NCI-H748 treated with DMSO at 0.1 percent for 48 hours (cell line): ENCODE measurements around the gene P2RX2.
"Not testable (repeated sequence)": the region's sequence is repeated elsewhere in the genome, so short reads cannot be mapped to it uniquely, and the experiment has no call there.

ENCODE experiments used
- DNase-seq: peaks from one replicate; lab custom pipeline; 2025; lab: John Stamatoyannopoulos, UW

P2RX2 gene

DNA sequence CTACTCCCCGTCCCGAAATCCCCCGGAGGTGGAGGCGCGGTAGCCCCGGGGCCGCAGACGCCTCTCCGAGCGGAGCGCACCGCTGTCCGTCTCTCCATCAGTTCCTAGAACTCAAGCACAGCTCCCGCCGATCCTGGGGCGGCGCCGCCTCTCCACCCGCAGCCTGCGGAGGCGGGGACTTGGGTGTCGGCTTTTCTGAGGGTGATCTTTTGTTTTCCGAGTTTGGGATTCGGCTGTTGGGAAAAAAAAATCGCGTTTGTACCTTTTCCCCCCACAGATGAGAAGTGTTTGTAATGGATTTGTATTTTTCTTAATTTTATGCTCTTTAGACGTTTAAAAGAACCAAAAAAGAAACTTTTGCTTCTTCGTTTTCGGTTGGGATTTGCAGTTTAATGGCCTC lies 34.8 kb upstream of the P2RX2 start:
- no peak for DNase-seq

DNA sequence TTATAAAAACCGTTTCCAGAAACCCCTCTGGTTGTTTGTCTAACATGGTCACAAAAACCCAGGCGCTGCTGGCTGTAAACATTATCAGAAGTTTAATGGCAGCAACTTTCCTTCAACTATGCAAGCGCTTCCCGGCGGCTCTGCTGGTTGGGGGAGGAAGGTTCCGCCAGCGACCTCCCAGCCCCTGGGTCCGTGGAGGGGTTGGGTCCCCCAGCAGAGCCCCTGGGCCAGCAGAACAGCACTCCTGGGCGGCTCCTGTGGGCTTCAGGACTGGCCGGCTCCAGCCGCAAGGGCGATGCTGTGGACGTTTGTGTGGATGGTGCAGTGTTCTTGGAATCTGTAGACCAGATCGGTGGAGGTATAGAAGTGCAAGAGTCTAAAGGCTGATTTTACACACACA lies 34.1 kb upstream of the P2RX2 start:
- no peak for DNase-seq

DNA sequence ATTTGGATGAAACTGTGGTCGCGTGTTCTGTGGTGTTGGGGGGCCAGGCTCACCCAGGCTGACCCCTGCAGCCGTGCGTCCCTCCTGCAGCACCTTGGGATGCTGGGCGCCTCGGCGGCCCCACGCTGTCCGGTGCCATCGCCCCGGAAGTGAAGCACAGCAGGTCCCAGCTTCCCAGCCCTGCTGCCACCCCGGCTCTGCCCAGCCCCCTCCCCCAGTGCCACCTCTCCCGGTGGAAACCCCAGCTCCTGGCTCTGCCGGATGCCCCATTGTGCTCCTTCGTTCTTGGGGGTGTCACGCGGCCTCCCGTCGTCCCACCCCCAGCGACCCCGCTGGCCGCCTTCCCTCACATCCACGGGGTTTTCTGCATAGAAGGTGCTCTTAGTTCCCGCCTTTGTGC lies 33.4 kb upstream of the P2RX2 start:
- DNase-seq, result no peak

DNA sequence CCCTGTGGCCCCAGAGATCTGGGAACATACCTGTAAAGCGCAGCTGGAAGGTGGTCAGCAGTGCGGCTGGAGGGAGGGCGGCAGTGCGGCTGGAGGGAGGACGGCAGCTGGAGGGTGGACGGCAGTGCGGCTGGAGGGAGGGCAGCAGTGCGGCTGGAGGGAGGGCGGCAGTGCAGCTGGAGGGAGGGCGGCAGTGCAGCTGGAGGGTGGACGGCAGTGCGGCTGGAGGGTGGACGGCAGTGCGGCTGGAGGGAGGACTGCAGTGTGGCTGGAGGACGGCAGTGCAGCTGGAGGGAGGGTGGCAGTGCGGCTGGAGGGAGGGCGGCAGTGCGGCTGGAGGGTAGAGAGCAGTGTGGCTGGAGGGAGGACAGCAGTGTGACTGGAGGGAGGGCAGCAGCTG lies 31.6 kb upstream of the P2RX2 start:
- no peak for DNase-seq

DNA sequence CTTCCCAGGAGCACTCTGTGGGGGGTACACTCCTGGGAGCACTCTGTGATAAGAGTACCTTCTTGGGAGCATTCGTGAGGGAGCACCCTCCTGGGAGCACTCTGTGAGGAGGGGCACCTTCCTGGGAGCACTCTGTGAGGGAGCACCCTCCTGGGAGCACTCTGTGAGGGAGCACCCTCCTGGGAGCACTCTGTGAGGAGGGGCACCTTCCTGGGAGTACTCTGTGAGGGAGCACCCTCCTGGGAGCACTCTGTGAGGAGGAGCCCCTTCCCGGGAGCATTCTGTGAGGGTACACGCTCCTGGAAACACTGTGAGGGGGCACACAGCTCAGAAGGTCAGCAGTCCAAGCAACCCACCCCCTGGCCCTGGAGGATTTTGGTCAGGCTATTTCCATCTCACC lies 30.8 kb upstream of the P2RX2 start:
- no peak for DNase-seq

DNA sequence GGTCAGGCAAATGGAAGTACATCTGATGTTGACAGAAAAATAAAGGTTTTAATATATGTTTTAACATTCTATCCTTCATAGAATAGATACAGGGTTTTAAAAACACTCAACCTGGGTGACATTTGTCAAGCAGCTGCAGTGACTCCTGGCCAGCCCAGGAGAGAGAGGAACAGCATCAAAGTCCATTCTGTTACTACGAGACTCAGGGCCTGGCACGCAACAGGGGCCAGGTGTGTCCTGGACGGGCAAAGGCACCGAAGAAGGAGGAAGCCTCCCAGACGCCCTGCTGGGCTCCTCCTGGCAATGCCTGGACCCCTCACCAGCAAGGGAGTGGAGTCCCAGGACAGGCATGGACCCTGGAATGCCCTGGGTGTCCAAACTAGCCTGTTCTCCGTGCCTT lies 30.3 kb upstream of the P2RX2 start:
- DNase-seq, result no peak

DNA sequence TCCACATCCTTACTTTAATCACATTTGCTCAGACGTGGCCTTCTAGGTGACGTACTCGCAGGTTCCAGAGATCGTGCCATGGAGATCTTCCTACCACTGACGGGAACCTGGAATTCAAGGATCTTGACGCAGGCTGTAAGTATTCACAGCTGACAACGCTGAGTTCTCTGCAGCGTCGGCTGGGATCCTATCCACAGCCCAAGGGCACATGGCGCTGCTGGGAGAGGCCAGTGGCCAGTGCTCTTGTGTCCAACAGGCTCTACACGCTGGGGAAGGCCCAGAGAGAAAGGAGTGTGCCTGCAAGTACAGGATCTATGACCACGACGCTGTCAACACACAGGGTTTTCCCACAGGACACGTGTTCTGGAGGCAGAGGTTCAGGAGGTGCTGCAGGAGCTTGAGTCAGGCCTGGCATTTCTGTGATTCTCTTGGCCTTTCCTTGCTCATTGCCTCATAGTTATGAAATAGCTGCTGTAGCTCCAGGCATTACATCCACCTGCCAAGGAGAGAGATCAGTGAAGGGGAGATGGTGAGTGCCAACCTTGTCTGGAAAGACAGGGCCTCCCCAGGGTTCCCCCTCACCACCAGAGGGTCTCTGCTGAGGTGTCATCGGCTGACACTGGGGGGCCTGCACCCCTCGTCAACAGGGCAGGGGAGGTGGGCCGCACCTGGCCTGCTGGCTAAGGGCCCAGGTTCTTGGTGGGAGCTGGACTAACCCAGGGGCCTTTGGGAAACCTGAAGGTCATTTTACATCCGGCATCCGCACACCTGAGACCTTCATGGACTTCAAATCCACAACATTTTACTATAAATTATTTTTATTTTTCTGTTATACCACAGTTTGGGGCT lies 29.5 kb upstream of the P2RX2 start:
- DNase-seq, result no peak

DNA sequence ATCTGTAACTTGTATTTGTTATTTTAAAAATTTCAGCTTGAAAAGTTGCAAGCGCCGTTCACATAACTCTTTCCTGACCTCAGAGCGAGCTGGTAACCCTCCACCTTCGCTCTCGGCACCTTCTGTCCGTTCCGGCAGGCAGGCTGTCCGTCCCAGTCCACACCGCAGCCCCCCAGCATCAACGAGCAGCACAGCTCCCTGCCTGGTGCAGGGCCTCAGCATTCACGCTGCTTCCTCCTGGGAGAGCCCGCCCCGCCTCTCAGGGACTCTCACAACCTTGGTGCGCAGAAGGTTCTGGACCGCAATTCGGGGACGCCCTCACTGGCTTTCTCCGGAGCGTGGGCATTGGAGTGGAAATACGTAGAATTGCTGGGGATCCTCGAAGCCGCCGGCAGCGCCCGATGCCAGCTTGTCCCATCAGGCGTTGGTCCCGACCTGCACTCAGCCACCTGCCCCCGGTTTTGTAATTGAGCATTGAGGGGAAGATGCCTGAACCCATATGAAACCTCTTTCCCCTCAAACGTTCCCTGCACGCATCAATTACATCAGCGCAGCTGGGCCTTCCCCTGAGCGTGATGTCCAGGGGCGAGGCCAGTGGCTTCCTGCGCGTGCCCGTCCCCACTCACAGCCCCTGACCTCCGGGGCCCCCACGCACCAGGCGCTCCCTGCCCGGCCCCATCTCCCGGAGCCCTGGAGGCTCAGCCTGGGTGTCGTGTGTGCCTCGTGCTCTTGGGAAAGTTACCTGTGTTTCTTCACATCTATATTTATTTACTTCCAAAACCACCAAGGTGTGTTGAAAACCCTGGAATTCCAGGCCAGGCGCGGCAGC lies 27.3 kb upstream of the P2RX2 start:
- DNase-seq, result no peak

DNA sequence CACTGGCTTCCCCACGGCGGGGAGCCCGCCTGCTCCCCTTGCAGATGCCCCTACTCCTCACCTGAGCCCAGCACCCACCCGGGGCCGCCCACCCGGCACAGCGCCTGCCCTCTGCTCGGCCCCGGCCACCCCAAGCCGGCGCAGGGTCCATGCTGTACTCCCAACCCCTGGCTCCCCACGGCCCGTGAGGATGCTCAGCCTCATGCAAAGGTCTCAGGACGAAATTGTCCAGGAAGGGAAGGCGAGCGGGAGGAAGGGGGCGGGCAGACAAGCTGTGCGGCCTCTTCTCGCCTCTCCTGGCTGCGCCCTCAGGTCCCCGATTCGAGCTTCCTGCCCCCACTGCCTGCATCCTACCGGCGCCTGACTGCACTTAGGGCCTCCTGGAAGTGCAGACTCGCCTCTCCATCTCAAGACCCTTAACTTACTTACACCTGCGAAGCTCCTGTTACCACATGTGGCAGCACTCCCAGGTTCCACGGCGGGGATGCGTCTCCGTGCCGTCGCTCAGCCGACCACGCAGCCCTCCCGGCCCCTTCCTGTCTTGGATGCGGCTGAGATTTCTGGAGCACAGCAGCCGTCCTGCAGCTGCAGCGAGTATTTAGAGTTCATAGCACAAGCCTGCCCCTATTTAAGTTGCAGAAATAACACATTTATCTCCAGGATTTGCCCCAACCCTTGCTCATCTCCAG lies 26.1 kb upstream of the P2RX2 start:
- no peak for DNase-seq

DNA sequence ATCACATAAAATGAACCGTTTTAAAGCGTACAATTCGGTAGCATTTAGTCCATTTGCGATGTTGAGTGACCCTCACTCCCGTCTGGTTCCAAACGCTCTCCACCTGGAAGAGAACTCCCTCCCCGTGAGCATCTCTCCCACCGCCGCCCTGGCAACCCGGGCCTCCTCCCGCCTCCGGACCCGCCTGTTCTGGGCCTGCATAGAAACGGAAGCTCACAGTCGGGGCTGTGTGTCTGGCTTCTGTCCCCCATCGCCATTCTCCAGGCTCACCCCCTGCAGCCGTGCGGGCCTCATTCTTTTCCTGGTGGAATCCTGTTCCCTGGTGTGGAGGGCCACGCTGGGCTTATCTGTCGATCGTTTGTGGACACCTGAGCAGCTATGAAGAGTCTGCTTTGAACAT lies 25.5 kb upstream of the P2RX2 start:
- no peak for DNase-seq

DNA sequence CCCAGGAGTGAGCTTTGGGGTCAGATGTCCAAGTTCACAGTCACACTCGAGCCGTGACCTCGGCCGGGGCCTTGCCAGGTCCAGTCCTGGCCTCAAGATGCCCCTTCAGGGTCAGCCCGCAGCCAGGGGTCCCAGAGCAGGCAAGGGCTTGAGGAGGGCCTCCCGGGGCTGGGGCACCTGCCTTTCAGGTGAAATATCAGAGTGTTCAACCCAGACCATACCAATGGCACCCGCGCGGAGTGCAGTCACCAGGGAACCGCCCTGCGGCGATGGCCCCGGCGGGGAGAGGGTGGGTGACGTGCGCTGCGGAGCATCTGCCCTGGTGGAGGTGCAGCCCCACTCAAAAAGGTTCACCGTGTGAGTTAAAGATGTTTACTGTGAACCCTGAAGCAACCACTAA lies 25.1 kb upstream of the P2RX2 start:
- DNase-seq, result no peak

DNA sequence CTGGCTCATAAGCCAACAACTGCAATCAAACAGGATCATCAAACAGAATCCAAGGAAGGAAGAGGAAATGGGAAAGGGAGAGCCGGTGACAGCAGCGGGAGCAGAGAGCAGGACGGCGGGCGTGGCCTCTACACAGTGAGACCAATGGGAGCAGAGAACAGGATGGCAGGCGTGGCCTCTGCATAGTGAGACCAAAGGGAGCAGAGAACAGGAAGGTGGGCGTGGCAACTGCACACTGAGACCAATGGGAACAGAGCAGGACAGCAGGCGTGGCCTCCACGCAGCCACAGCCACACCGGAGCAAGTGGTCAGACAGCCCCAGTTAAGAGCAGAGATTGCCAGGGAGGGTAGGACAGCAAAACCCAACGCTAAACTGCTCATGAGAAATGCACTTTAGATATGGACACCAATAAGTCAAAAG lies 24.6 kb upstream of the P2RX2 start:
- DNase-seq, result peak; percentile 96

DNA sequence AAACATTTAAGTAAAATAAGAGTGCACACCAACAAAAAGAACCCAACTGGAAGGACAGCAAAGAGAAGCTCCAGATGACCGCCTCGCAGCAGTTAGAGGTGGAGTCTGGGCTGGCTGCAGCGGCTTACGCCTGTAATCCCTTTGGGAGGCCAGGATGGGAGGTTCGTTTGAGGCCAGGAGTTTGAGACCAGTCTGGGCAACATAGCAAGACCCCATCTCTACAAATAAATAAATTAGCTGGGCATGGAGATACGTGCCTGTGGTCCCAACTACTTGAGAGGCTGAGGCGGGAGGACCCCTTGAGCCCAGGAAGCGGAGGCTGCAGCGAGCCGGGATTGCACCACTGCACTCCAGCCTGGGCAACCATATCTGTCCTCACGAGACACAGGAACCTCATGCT lies 23.4 kb upstream of the P2RX2 start:
- no peak for DNase-seq

DNA sequence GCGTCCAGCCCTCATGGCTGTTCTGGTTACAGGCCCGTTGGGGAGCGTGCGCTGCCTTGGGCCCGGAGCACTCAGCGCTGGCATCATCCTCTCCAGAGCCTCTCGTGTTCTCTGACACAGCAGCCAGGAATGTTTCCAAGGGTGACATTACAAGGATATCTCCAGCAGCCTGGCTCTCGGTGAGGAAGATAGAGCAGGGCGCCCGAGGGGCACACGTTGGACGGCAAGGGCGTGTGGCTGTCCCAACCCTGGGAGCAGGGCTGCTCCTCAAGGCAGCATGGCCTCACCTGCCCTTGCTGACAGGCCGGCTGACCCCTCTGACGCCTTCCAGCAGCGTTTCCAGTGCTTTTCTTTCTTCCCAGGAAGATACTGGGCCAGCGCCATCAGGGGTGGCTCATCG lies 22.6 kb upstream of the P2RX2 start:
- DNase-seq, result no peak

DNA sequence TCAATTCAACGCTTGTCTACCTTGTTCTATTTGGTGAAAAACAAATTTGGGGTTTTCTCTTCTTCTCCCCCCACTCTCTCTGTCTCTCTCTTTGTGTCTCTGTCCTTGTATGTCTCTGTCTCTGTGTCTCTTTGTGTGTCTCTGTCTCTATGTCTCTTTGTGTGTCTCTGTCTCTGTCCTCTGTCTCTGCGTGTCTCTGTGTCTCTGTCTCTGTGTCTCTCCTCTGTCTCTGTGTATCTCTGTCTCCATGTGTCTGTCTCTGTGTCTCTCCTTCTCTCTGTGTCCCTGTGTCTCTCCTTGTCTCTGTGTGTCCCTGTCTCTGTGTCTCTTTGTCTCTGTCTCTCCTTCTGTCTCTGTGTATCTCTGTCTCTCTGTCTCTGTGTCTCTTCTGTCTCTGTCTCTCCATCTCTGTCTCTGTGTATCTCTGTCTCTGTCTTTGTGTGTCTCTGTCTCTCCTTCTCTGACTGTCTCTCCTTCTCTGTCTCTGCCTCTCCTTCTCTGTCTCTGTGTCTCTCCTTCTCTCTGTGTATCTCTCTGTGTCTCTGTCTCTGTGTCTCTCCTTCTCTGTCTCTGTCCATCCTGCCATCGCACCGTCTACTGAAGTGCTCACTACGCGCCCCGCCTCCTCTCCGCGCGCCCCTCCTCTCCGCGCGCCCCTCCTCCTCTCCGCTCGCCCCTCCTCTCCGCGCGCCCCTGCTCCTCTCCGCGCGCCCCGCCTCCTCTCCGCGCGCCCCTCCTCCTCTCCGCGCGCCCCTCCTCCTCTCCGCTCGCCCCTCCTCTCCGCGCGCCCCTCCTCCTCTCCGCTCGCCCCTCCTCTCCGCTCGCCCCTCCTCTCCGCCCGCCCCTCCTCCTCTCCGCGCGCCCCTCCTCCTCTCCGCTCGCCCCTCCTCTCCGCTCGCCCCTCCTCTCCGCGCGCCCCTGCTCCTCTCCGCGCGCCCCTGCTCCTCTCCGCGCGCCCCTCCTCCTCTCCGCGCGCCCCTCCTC lies 21.0 kb upstream of the P2RX2 start:
- peak; percentile 41 for DNase-seq

DNA sequence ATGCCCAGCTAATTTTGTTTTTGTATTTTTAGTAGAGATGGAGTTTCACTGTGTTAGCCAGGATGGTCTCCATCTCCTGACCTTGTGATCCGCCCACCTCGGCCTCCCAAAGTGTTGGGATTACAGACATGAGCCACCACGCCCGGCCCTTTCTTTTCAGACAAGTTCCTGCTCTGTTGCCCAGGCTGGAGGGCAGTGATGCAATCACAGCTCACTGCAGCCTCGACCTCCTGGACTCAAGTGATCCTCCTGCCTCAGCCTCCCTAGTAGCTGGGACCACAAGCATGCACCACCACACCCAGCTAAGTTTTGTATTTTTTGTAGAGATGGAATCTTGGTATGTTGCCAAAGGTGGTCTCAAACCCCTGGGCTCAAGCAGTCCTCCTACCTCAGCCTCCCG lies 19.1 kb upstream of the P2RX2 start:
- not testable (repeated sequence) for DNase-seq

DNA sequence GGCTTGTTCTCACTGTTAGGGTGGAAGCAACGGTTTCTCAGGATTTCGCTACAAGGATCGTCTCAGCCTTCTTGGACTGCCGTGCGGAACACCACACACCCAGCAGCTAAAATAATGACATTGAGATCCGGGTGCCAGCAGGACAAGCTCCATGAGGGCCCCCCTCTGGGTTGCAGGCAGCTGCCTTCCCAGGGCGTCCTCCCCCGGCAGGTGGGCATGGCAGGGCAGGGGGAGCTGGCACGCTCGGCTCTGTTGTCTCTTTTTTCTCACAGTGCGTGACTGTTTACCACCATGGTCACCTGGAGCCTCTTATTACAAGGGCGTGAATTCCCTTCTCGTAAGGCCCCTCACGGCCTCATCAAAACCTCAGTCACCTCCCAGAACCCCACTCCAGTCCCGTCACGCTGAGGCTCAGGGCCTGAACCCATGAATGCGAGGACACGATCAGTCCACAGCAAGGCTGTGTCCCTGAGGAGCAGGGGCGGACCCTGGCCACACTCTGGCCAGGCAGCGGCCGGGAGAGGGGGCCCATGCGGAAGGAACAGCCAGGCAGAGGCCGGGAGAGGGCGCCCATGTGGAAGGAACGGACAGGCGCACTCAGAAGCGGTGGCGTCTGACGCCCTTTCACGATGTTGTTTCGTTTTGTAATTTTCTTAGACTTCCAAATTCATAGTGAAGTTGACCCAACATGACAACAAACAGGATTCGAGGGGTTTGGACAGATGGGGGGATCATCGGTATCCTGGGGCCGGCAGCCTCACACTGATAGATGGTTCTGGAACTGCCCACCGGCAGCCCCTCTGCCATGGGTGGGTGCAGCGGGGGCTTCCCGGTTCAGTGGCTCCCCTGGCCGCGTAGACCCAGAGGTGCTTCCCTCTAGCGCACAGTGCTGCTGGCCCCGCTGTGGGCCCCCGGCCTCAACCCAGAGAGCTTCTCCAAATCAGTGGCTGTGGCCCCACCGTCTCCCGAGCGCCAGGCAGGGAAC lies 18.2 kb upstream of the P2RX2 start:
- DNase-seq, result peak; percentile 65

DNA sequence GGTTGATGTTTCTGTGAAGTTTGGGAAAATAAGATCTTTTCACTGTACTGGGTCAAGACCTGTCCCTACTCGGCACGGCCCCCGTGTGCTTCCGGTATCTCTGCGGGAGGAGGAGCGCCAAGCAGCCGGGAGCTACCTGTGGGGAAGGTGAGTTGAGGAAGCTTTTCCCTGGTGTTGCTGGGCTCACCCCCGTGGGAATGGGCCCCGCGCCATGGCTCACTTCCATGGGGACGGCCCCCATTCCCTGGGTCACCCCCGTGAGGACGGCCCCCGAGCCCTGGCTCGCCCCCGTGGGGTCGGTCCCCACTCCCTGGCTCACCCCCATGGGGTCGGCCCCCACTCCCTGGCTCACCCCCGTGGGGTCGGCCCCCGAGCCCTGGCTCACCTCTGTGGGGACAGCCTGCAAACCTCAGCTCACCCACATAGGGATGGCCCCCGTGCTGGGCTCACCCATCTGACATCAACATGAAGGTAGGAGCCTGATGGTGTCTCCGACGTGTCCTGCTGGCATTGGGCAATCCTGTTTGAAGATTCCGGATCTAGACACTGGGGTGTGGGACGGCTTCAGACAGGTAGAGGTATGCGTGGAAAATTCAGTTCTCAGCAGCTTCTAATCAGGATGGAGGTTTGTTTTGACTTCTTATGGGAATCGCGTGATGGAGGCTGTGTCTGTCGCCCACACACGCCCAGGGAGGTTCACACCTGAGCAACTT lies 17.2 kb upstream of the P2RX2 start:
- no peak for DNase-seq

DNA sequence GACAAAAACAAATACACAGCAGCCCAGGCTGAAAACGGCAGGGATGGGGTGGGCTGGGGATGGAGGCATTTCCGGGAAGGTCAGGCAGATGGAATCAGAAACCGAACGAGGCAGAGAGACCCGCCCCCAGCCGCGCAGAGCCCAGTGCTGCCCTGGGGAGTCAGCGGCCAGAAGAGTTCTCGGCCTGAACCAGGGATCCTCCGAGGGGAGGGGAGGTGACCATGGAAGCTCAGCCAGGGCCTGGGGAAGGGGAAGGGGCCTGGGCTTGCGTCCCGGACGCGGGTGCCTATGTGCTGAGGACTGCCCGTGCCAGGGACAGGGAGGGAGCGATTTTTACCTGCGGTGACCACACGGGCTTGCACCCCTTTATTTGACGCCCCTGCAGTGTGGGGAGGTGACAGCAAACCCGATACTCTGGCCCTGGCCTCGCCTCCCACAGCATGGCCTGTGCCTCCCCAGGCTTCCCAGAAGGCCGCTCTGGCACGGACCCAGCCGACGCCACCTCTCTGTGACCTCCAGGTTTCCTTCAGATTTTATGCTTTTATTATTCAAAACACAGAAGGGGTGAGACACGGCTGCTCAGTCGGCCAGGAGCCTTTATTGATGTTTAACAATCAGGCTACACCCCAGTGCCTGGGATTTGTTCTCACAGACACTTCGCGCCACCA lies 15.9 kb upstream of the P2RX2 start:
- DNase-seq, result no peak
